ENCODE results near the gene CDH15.
"Not testable (repeated sequence)": the region's sequence is repeated elsewhere in the genome, so short reads cannot be mapped to it uniquely, and the experiment has no call there.

Gene CDH15

DNA sequence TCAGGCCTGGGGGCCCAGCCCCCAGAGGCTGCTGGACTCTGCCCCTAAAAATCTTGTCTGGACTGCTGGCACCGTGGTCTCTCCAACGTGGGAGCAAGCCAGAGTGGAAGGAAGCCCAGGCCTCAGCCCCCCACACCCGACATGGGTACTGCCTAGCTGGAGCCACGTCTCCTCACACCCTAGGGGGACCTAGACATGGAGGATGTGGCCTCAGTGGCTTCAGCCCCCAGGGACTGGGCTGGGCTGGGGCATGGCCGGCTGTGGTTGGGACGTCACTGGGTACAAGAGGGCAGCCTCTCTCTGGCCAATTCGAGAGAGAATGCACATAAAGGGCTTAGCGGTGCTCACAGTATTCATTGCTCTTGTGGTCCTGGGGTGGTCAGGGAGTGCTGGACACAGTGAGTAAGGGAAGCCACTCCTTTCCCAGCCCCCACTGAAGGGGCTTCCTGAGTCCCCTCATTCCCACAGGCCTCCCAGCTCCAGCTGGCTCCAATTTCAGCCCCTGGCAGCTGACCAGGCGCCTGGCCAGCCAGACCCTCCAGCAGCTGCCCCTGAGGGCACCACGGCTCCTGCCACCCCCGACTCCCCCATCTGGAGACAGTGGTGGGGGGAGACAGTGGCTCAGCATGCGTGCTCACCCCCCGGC is 1.1 kb downstream of the CDH15 start:
- DNase-seq (ENCODE audit: low read depth in 2 of 2): no peak

DNA sequence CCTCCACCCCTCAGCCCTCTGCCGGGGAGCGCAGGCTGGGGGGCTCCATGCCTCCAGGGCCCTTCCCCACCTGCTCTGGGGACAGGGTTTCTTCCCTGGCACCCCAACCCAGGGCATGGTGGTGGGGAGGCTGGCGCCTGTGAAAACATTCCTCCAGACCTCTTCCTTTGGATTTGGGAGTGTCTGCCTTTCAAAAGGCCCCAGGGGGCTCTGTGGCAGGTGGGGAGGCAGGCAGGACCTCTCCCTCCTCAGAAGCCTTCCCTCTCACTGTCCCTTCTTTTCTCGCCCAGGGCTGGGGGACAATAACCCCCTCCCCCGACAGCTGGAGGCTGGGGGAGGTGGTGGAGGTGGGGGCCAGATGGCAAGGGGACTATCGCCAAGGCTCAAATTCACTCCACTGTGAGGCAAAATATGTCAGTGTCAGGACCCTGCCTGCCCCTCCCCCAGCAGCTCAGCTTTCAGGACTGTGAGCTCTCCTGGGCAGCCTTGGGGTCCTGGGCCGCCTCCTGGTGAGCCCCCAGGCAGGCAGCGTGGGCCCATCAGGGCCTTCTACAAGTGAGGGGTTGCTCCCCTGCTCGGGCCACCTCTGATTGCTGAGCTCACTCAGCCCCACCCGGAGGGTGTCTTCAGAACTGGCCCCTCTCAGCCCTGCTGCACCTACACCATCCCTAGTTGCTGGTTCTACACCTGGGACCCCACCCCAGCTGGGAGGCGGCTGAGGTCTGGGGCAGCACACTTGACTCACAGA is 1.8 kb downstream of the CDH15 start:
- no peak for DNase-seq (ENCODE audit: low read depth in 2 of 2)

DNA sequence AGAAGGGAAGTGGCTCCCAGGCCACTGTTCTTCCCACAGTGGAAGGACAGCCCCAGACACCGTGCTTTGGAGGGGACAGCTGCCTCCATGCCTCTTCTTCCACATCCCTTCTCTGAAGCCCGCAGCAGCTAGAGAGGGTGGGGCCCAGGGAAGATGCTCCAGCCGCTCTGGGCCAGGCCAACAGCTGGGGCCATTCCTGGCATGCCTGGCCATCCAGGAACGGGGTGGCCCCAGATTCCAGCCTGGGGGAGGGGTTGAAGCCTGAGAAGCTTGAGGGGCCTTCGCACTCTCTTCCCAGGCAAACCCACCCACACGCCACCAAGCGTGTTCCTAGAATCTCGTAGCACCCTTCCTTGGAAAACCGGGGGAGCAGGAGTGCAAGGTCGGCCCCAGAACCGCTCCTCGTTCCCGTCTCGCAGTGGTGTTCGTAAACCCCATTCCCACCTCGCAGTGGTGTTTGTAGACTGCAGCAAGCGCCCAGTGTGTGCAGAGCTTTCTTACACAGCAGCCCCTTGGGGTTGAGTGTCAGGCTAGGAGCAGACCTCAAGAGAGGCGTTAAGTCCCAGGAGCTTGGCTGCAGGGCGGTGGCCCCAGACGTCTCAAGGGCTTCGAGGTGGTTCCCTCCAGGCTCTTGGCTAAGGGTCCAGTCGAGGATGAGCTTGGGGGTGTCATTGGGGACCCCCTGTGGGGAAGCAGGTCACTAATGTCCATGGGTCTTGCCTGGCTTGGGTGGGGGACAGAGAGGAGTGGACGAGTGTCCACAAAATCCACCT is 2.7 kb downstream of the CDH15 start:
- no peak for DNase-seq (ENCODE audit: low read depth in 2 of 2)

DNA sequence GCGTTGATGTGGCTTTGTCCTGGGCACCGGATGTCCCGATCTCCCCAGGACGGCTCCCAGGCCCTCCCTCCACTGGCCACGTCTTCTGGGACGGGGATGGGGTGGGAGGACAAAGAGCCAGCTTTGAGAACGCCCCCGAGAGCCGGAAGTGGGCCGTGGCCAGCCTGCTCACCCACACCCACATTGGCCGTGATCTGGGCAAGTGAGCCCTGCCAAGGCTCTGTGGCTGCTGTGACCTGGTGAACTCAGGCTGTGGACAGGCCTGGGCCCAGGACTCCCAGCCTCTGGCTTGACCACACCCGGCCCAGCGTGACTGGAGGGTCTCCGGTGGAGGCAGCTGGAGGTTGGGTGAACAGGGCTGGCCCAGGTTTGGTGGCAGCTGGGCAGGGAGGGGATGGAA is 3.3 kb downstream of the CDH15 start:
- DNase-seq (ENCODE audit: low read depth in 2 of 2): no peak

DNA sequence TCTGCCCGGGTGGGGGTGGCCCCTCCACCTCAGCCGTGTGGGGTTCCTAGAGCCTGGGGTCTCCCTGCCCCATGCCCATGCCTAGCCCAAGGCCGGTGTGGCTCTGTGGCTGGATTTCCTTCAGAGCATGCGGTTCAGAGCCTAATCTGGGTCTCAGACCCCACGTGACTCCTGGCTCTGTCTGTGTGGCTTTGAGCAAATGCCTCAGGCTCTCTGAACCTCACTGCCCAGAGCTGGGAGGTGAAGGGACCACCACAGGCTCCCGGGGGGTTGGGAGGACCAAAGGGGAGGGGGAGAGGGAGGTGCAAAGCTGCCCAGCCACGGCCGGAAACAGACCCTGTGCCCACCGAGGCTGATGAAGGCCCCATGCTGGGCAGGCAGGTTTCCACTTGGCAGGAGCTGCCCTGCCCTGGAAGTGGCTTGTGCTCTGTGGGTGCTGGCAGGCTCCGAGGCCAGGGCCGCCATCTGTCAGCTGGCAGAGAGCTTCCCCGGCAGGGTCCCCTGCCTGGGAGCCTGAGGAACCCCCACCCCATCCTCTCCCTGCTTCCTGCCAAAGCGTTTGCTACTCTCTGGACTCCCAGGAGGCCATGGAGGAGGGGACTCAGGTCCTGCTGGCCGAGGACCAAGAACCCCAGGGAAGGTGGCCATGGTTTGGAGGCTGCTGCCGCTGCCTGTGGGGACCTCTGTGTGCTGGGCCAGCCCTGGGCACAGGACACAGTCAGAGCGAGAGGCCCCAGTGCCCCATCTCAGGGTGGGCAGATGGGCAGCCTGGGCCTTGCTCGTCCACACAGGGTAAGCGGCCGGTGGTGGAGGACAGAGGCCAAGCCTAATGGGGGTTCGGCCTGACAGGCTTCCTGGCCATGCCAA is 4.0 kb downstream of the CDH15 start:
- no peak for DNase-seq (ENCODE audit: low read depth in 2 of 2)

DNA sequence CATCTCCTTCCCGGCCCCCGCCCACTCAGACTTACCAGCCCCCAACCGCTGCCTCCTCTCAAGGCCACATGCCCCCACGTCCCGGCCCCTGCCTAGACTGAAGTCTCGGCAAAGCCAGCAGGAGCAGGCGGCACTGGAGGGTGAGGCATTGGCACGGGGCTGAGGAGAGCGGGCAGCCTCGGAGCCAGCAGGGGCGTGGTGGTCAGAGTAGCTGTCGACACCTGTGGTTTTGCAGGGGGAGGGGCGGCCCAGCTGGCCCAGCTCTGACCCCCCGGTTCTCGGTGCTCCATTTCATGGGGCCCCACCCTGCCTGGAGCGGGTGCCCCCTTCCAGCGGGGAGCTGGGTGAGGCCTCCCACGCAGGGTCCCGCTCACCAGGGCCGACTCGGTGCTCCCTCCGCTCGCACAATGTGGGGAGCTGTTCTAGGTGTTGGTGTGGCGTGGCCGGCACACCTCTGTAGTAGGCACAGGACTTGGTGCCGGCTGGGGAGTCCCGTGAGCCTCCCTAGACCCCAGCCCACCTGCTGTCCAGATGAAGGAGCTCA is 4.7 kb downstream of the CDH15 start:
- no peak for DNase-seq (ENCODE audit: low read depth in 2 of 2)

DNA sequence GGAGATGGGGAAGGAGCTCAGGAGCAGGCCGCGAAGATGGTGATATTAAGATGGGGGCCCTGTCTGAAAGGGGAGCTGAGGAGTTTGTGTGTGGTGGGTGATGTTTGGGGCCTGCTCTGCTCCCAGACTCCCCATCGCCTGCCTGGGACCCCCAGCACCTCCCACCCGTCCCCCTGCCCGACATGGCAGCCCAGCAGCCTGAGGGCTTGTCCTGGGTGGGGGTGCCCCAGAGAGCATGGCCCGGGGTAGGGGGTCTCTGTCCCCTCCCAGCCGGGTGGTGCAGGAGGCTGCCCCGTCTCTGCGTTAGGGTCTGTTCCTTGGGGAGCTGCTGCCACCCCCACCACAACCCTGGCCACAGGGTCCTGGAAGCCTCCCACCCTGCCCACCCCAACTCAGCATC is 5.2 kb downstream of the CDH15 start:
- DNase-seq (ENCODE audit: low read depth in 2 of 2): no peak

DNA sequence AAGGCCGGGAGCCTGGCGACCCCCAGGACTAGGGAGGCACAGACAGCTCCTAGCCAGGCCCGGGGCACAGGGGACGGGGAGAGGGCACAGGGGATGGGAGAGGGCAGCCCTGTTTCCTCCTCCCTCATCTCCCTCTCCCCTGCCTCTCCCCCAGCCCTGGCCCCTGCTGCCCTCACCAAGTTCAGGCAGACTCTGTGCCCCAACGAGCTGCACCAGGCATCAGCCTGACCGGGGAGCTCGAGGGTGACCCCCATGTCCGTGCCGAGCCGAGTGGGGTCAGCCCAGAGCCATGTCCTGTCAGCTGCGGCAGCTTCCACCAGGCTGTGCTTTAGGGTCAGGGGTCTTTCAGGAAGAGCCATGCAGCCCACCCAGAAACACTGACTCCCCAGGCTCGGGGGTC is 6.0 kb downstream of the CDH15 start:
- no peak for DNase-seq (ENCODE audit: low read depth in 2 of 2)

DNA sequence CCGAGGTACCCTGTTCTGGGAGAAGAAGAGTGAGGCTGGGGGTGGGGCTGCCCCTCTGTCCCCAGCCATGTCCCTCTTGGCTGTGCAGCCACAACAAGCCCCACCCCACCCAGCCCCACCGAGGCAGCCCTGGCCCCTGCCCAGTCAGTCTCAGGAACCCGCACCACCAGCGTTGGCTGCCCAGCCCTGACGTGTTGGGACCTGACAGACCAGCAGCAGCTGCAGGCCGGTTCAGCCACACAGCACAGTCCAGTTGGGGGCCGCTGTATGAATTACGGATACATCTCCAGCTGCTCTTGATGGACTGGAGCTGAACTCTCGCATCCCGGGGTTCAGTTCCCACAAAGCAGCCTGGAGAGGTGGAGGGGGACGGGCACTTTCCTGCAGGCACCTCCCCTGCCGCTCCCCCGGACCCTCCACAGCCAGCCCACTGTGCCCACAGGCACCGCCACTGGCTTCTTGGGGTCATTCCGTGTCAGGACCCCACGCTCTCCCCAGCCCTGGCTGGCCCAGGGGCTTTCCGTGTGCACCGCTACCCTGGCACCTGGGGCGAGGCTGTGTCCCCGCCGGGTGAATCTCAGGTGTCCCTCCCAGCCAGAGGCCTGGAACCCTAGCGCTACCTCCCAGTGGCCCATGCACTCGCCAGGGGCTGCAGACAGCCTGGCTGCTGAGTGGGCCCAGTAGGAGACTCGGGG is 7.1 kb downstream of the CDH15 start:
- DNase-seq (ENCODE audit: low read depth in 2 of 2): no peak

DNA sequence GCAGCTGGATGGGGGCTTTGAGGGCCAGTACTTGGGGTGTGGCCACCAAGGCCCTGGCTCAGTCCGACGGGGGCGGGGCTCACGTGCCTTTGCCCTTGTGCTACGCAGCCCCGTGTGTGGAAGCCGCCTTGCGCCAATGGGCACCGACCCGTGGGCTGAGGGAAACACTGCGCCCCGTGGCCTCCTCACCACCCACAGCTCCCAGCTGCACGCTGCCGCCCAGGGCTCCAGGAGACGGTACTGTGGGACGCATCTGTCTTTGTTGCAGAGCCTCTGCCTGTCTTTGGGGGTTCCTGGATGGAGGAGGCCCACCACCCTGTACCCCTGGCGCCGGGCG is 7.6 kb downstream of the CDH15 start:
- DNase-seq (ENCODE audit: low read depth in 2 of 2): no peak

DNA sequence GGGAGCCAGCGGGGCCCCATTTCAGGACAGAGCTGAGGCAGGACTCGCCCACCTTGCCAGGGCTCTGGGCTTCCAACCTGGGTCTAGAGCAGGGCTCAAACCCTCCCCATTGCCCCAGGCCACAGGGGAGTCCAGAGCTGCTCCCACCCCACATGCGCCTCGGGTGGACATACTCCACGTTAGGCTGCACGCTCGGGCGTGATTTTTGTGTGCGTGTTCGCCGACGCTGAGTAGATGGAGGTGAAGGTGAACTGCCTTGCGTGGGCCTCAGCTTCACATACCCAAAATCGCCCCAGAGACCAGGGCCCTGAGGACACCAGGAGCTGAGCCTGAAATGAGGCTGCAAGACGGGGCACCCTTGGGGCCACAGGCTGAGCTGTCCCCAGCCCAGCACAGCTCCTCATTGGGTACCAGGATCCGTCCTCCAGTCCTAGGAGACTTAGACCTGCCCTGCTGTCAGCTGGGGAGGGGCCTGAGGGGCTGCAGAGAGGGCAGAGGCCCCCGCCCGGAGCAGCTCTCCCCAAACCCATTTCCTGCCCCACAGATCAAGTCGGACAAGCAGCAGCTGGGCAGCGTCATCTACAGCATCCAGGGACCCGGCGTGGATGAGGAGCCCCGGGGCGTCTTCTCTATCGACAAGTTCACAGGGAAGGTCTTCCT is 8.2 kb downstream of the CDH15 start:
- DNase-seq (ENCODE audit: low read depth in 2 of 2): no peak

DNA sequence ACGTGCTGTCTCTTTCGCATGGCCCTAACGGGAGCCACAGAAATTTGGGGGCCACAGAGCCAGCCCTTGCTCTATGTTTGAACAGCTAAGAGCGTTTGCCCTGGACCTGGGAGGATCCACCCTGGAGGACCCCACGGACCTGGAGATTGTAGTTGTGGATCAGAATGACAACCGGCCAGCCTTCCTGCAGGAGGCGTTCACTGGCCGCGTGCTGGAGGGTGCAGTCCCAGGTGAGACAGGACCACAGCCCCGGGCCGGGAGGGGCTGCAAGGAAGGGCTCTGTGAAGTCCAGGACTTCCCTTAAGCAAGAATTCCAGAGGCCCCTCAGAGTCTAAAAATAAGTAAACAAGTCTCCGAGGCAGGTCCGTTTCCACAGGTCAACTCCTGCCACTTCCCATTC is 11.9 kb downstream of the CDH15 start:
- no peak for DNase-seq (ENCODE audit: low read depth in 2 of 2)

DNA sequence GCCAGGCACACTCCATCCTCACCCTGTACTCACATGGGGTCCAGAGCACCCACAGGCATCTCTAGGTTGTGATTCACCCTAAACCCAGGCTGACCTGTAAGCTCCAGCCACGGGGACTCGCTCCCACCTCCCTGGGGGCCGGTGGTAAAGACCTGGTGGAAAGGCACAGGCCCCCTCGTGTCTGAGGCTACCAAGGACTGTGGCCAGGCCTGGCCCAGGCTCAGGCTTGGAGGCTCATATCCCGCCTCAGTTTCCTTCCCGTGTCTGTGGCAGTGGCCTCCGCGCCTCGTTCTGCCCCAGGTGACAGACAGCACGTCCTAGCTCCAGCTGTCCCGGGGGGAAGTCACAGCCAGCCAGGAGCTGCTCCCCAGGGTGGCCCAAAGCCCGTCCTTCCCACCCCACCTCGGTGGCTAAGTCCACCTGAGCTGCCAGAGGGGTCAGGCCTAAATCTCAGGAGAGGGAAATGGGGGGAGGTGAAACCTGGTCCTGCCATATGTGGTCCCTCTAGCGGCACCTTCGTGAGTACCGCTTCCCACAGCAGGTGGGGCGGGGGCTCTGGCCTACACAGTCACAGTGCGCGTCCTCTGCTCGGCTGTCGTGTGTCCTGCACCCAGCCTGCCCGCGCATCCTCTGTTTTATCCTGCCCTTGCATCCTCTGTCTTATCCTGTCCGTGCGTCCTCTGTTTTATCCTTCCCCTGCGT is 12.6 kb downstream of the CDH15 start:
- DNase-seq (ENCODE audit: low read depth in 2 of 2): no peak

DNA sequence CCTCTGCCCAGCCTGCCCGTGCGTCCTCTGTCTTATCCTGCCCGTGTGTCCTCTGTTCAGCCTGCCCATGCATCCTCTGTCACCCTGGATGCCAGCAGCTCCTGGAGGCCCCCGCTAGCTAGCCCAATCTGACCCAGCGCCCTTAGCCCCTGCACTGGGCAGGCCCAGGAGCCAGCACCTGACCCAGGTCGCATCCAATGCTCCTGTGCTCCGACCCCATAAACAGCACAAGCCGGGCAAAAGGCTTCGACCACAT is 13.1 kb downstream of the CDH15 start:
- no peak for DNase-seq (ENCODE audit: low read depth in 2 of 2)

DNA sequence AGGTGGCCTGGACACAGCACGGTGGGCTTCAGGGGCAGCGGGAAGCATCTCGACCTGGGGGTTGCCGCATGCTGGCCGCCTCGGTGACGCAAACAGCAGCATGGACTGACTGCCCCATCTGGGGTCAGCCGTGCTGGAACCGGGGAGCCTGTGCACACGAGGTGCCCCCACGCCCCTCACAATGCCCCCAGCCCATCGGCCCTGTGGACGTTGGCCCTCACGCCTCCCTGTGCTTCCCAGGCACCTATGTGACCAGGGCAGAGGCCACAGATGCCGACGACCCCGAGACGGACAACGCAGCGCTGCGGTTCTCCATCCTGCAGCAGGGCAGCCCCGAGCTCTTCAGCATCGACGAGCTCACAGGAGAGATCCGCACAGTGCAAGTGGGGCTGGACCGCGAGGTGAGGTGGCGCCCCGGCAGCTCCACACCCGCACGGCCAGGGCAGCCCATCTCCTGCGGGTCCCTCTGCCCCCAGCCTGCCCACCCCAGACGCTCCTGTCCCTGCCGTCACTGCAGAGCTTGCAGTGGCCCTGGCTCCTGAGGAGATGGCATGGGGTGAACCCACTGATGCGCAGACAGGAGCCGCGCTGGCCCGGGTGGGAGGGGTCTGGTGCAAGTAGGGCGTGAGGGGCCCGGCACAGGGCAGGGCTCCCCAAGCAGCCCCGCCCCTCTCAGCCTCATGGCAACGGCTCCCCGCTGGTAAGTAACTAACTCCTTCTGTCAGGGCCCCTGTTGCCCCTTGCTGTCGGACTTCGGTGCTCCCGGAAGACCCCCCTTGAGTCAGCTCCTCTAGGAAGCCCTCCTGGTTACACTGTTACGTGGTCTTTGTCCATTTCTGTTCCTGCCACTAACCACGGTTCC is 13.6 kb downstream of the CDH15 start:
- DNase-seq (ENCODE audit: low read depth in 2 of 2): no peak

DNA sequence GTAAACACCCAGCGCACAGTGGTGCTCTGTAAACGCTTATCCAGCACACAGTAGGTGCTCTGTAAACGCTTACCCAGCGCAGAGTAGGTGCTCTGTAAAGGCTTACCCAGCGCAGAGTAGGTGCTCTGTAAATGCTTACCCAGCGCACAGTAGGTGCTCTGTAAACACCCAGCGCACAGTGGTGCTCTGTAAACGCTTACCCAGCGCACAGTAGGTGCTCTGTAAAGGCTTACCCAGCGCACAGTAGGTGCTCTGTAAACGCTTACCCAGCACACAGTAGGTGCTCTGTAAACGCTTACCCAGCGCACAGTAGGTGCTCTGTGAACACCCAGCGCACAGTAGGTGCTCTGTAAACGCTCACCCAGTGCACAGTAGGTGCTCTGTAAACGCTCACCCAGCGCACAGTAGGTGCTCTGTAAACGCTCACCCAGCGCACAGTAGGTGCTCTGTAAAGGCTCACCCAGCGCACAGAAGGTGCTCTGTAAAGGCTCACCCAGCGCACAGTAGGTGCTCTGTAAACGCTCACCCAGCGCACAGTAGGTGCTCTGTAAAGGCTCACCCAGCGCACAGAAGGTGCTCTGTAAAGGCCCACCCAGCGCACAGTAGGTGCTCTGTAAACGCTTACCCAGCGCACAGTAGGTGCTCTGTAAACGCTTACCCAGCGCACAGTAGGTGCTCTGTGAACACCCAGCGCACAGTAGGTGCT is 14.5 kb downstream of the CDH15 start:
- DNase-seq (ENCODE audit: low read depth in 2 of 2): not testable (repeated sequence)

DNA sequence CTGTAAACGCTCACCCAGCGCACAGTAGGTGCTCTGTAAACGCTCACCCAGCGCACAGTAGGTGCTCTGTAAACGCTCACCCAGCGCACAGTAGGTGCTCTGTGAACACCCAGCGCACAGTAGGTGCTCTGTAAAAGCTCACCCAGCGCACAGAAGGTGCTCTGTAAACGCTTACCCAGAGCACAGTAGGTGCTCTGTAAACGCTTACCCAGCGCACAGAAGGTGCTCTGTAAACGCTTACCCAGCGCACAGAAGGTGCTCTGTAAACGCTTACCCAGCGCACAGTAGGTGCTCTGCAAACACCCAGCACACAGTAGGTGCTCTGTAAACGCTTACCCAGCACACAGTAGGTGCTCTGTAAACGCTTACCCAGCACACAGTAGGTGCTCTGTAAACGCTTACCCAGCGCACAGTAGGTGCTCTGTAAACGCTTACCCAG is 15.1 kb downstream of the CDH15 start:
- DNase-seq (ENCODE audit: low read depth in 2 of 2): not testable (repeated sequence)

DNA sequence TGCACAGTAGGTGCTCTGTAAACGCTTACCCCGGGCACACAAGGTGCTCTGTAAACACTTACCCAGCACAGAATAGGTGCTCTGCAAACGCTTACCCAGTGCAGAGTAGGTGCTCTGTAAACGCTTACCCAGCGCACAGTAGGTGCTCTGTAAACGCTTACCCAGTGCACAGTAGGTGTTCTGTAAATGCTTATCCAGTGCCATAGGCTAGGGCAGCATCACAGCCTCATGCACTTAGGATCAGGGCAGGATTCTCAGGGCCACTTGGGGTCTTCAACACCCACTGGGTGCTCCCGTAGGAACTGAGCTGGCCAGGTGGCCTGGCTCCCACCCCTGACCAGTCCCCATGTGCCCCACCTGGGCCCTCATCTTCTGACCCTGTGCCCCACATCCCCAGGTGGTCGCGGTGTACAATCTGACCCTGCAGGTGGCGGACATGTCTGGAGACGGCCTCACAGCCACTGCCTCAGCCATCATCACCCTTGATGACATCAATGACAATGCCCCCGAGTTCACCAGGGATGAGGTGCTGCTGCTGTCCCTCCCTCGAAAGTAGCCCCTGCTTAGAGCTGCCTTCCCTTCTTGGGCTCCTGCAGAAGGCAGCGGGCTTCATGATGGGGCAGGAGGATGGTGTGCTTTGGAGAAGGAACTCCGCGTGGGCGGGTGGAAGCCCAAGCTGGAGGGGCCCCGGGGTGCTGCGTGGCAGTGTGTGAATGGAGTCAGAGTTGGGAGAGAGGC is 15.7 kb downstream of the CDH15 start:
- DNase-seq (ENCODE audit: low read depth in 2 of 2): no peak
